NCI-H460 (cell line): ENCODE data around the gene TRIM9. TPM values are rescaled to one million over a fixed set of nuclear protein-coding genes. Genes with fewer than 3 reads are reported as not detected.

Experiments
- DNase-seq: peaks from one replicate; pipeline ENCODE4 v3.0.0-alpha.2; 2016; ENCODE audit warnings: low read depth; ENCODE audit errors: extremely low read depth
- total RNA-seq: library from RNA; depleted of rRNA; stranded (reverse); fragments of >200 nt; shearing (Covaris generic); gene quantifications from 2 replicates; pipeline ENCODE4 v1.2.3, GENCODE V29; 2014

The TRIM9 gene
- total RNA-seq, 1 experiment from 2014 or later = 0.07 TPM

- DNase-seq = no peak
Observed at GRCh38 chr14:51066576-51066975, 28.3 kb downstream of the TRIM9 start.

- DNase-seq = no peak
Observed at GRCh38 chr14:51059032-51059431, 35.9 kb downstream of the TRIM9 start.

- no peak for DNase-seq
Observed at GRCh38 chr14:51058382-51058781, 36.5 kb downstream of the TRIM9 start.

GRCh38 chr14:51056421-51056820 is 38.5 kb downstream of the TRIM9 start:
- no peak for DNase-seq

- no peak for DNase-seq
Observed at GRCh38 chr14:51053157-51053556, 41.7 kb downstream of the TRIM9 start.

- no peak for DNase-seq
Observed at GRCh38 chr14:51044961-51045360, 49.9 kb downstream of the TRIM9 start.

GRCh38 chr14:51041883-51042282 is 53.0 kb downstream of the TRIM9 start:
- no peak for DNase-seq

GRCh38 chr14:51041108-51041531 is 53.8 kb downstream of the TRIM9 start:
- DNase-seq = no peak

- DNase-seq = no peak
Observed at GRCh38 chr14:51039252-51039651, 55.7 kb downstream of the TRIM9 start.

GRCh38 chr14:51035611-51036192 is 59.2 kb downstream of the TRIM9 start:
- peak; percentile 5 for DNase-seq

GRCh38 chr14:51028851-51029754 is 65.8 kb downstream of the TRIM9 start:
- no peak for DNase-seq

GRCh38 chr14:51028361-51028760 is 66.5 kb downstream of the TRIM9 start:
- DNase-seq = no peak

- no peak for DNase-seq
Observed at GRCh38 chr14:51024377-51024776, 70.5 kb downstream of the TRIM9 start.

GRCh38 chr14:51023964-51024363 is 70.9 kb downstream of the TRIM9 start:
- DNase-seq = no peak

- no peak for DNase-seq
Observed at GRCh38 chr14:51022769-51023168, 72.1 kb downstream of the TRIM9 start.

GRCh38 chr14:51020024-51020710 is 74.7 kb downstream of the TRIM9 start:
- no peak for DNase-seq

- no peak for DNase-seq
Observed at GRCh38 chr14:51019089-51019488, 75.8 kb downstream of the TRIM9 start.

- no peak for DNase-seq
Observed at GRCh38 chr14:51018521-51018920, 76.4 kb downstream of the TRIM9 start.

- DNase-seq = no peak
Observed at GRCh38 chr14:51014625-51015024, 80.3 kb downstream of the TRIM9 start.

GRCh38 chr14:51014086-51014485 is 80.8 kb downstream of the TRIM9 start:
- no peak for DNase-seq

GRCh38 chr14:51012055-51012454 is 82.8 kb downstream of the TRIM9 start:
- DNase-seq = no peak

- no peak for DNase-seq
Observed at GRCh38 chr14:51008446-51008845, 86.5 kb downstream of the TRIM9 start.
